ENCODE data around the gene PLTP.

DNA sequence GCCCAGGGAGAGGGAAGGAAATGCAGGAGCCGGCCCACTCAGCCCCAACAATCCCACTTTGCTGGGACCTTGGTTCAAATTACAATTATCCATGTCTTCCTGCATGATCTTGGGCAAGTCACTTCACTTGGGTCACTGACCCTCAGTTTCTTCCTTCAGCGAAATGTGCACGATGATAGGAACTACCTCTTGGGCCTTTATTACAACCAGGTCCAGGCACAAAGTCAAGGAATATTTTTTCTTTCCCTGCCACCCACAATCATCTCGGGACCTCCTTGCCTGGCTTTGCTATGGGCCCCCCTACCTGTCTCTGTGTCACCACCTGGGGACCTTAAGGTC lies 358 bp upstream of the PLTP start:
- TF ChIP-seq, protein P1, sequence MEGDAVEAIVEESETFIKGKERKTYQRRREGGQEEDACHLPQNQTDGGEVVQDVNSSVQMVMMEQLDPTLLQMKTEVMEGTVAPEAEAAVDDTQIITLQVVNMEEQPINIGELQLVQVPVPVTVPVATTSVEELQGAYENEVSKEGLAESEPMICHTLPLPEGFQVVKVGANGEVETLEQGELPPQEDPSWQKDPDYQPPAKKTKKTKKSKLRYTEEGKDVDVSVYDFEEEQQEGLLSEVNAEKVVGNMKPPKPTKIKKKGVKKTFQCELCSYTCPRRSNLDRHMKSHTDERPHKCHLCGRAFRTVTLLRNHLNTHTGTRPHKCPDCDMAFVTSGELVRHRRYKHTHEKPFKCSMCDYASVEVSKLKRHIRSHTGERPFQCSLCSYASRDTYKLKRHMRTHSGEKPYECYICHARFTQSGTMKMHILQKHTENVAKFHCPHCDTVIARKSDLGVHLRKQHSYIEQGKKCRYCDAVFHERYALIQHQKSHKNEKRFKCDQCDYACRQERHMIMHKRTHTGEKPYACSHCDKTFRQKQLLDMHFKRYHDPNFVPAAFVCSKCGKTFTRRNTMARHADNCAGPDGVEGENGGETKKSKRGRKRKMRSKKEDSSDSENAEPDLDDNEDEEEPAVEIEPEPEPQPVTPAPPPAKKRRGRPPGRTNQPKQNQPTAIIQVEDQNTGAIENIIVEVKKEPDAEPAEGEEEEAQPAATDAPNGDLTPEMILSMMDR (IDR thresholded peaks at IDR 0.05) = no peak
- TF ChIP-seq POLR2A (IDR thresholded peaks at IDR 0.05) = no peak
